Nephron (organoid): ENCODE data around the gene RNF19B.

Experiments used
- H3K27ac Mint-ChIP-seq, 3 experiments: 2 replicates each; pipeline ENCODE4 v1.8.0; 2020; ENCODE audit warnings: mixed read lengths in 3 of 3, mild to moderate bottlenecking in 2 of 3, moderate library complexity in 1 of 3
- H3K27me3 Mint-ChIP-seq: 2 replicates; pipeline ENCODE4 v1.8.0; 2021; ENCODE audit warnings: low read depth, mild to moderate bottlenecking, moderate library complexity, mixed read lengths
- H3K36me3 Mint-ChIP-seq: 2 replicates; pipeline ENCODE4 v1.8.0; 2020; ENCODE audit warnings: low read depth, mixed read lengths
- H3K4me1 Mint-ChIP-seq: 2 replicates; pipeline ENCODE4 v1.8.0; 2020; ENCODE audit warnings: mixed read lengths
- H3K4me3 Mint-ChIP-seq, 3 experiments: 2 replicates each; pipeline ENCODE4 v1.8.0; 2020; ENCODE audit warnings: mild to moderate bottlenecking in 3 of 3, mixed read lengths in 3 of 3, moderate library complexity in 2 of 3
- H3K9me3 Mint-ChIP-seq: 2 replicates; pipeline ENCODE4 v1.8.0; 2020; ENCODE audit warnings: mixed read lengths
- TF ChIP-seq, protein P1 (sequence below), 3 experiments: fragments of 200-600 bp; sonication (generic); IDR thresholded peaks; one replicate each; pipeline ENCODE4 v1.5.0; 2021; ENCODE audit warnings: antibody characterized with exemption in 3 of 3; ENCODE audit not compliant: unreplicated experiment in 3 of 3

Gene RNF19B

DNA sequence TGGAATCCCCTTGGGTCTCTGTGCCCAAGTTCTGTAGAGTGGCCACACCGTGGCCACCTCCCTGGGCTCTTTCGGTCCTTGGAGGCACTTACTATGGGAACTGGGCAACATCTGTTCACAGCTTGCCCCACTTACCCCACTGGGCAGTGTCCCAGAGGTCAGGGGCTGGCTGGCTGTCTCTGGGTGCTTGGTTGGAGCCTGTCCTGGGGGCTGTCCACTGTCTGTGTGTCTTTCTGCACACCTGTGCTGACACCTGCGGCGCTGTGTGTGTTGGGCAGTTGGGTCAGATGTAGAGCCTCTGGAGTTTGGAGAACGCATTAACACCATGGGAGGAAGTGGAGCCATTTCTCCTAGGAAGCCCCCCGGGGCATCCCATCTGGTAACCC lies 62.1 kb downstream of the RNF19B start:
- peaks cover 50% of the 10 kb centered on the region for H3K27me3 Mint-ChIP-seq
- peak overlapping the region in 2 of 3 experiments; percentile 24 to 65 for H3K27ac Mint-ChIP-seq
- H3K4me1 Mint-ChIP-seq, result no peaks in the 10 kb centered on the region
- TF ChIP-seq, protein P1, sequence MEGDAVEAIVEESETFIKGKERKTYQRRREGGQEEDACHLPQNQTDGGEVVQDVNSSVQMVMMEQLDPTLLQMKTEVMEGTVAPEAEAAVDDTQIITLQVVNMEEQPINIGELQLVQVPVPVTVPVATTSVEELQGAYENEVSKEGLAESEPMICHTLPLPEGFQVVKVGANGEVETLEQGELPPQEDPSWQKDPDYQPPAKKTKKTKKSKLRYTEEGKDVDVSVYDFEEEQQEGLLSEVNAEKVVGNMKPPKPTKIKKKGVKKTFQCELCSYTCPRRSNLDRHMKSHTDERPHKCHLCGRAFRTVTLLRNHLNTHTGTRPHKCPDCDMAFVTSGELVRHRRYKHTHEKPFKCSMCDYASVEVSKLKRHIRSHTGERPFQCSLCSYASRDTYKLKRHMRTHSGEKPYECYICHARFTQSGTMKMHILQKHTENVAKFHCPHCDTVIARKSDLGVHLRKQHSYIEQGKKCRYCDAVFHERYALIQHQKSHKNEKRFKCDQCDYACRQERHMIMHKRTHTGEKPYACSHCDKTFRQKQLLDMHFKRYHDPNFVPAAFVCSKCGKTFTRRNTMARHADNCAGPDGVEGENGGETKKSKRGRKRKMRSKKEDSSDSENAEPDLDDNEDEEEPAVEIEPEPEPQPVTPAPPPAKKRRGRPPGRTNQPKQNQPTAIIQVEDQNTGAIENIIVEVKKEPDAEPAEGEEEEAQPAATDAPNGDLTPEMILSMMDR (IDR thresholded peaks at IDR 0.05; ENCODE audit: unreplicated experiment in 3 of 3), result no peak
- H3K4me3 Mint-ChIP-seq, result peak overlapping the region; percentile 75 to 86 (median 86)
- no peaks in the 10 kb centered on the region for H3K36me3 Mint-ChIP-seq
- no peaks in the 10 kb centered on the region for H3K9me3 Mint-ChIP-seq

GRCh38 chr1:32901823-32902534 lies 62.6 kb downstream of the RNF19B start:
- Mint-ChIP-seq H3K4me1 (no peaks in the 10 kb centered on the region), H3K27ac (peak overlapping the region in 2 of 3 experiments; percentile 65 to 72), H3K27me3 (peaks cover 52% of the 10 kb centered on the region), H3K9me3 (no peaks in the 10 kb centered on the region), H3K36me3 (no peaks in the 10 kb centered on the region), H3K4me3 (peak overlapping the region; percentile 83 to 90 (median 89))
- TF ChIP-seq, protein P1 (IDR thresholded peaks at IDR 0.05; ENCODE audit: unreplicated experiment in 3 of 3), result no peak

DNA sequence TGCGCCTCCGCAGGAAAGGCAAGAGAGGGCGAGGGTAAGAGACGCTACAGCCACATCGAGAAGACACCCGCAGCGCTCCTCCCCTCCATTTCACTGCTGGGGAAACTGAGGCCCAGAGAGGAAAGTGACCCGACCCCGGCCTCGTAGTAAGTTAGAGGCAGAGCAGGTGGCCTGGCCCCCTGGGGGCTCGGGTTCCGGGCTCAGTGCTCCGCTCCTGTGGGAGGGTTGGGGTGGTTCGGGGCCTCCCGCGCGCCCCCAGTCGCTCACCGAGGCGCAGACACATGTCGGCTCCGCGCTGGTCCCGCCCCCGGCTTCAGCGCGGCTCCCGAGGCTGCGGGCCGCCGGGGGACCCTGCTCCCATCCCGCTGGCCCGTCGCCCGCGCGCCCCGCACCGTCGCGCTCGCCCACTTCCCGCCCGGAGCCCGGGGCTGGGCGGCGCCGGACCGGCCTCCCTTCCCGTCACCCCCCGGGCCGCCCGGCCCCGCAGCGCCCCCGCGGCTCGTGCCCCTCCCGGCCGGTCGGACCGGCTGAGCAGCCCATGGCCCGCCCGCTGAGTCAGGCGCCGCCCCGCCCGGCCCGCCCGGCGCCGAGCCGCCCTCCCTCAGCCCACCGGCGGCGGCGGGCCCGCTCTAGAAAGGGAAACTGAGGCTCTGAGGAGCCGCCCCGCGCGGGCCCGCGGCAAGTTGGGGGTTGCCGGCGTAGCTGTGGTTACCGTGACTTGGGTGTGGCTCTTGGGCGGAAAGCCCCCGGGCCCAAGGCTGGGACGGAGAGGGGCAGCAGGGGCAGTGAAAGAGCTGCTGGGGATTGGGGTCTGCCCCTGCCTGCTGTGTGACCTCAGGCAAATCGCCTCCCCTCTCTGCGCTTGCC lies 63.4 kb downstream of the RNF19B start, which contains the start of gene TMEM54:
Gene TMEM54 (minus strand): TSS at position 434 of the 867 bp plus-strand sequence. CDS start 151 bp downstream, at position 283.
- H3K4me3 Mint-ChIP-seq, result peak within 1 kb of the TSS; percentile 83 to 90 (median 89)
- H3K36me3 Mint-ChIP-seq, result no peaks in the 10 kb centered on the region
- H3K9me3 Mint-ChIP-seq, result no peaks in the 10 kb centered on the region
- peak within 1 kb of the TSS in 2 of 3 experiments; percentile 65 to 78 for H3K27ac Mint-ChIP-seq
- TF ChIP-seq, protein P1 (IDR thresholded peaks at IDR 0.05; ENCODE audit: unreplicated experiment in 3 of 3), result no peak
- H3K4me1 Mint-ChIP-seq, result peaks cover 1% of the 10 kb centered on the region
- H3K27me3 Mint-ChIP-seq, result peaks cover 60% of the 10 kb centered on the region

GRCh38 chr1:32900371-32900955 lies 64.1 kb downstream of the RNF19B start:
- H3K27ac Mint-ChIP-seq, result peak overlapping the region in 1 of 3 experiments; percentile 78
- no peaks in the 10 kb centered on the region for H3K36me3 Mint-ChIP-seq
- peaks cover 5% of the 10 kb centered on the region for H3K4me1 Mint-ChIP-seq
- H3K4me3 Mint-ChIP-seq, result peak overlapping the region; percentile 79 to 87 (median 86)
- peaks cover 64% of the 10 kb centered on the region for H3K27me3 Mint-ChIP-seq
- TF ChIP-seq, protein P1 (IDR thresholded peaks at IDR 0.05; ENCODE audit: unreplicated experiment in 3 of 3), result no peak
- H3K9me3 Mint-ChIP-seq, result no peaks in the 10 kb centered on the region

GRCh38 chr1:32899586-32900296 lies 64.9 kb downstream of the RNF19B start:
- Mint-ChIP-seq H3K4me1 (peaks cover 5% of the 10 kb centered on the region), H3K4me3 (peak overlapping the region; percentile 67 to 87 (median 79)), H3K27me3 (peaks cover 64% of the 10 kb centered on the region), H3K36me3 (no peaks in the 10 kb centered on the region), H3K9me3 (no peaks in the 10 kb centered on the region), H3K27ac (no peak overlapping the region)
- TF ChIP-seq, protein P1 (IDR thresholded peaks at IDR 0.05; ENCODE audit: unreplicated experiment in 3 of 3), result no peak
